Naive B cell (primary cell): ENCODE results near the gene MAP1LC3A. TPM values are rescaled to one million over a fixed set of nuclear protein-coding genes. Genes with fewer than 3 reads are reported as not detected.
A peak's percentile ranks its signal among the peaks of the same experiment; 100 is the strongest.

Experiments used
- ATAC-seq, 2 donors: fragments of 150-1000 bp; cut with Tn5 transposase; 2 replicates each; pipeline ENCODE4 v1.10.0; 2021; ENCODE audit warnings: low read depth in 2 of 2, mild to moderate bottlenecking in 2 of 2, moderate library complexity in 2 of 2
- DNase-seq: peaks from one replicate; pipeline ENCODE4 v3.0.0; 2022
- H3K27ac Mint-ChIP-seq, 6 donors: one replicate each; pipeline ENCODE4 v1.8.0; 2020 to 2022; ENCODE audit warnings: mild to moderate bottlenecking in 6 of 6, mixed read lengths in 6 of 6, moderate library complexity in 5 of 6, inconsistent platforms in 2 of 6
- H3K27me3 Mint-ChIP-seq, 3 donors: one replicate each; pipeline ENCODE4 v1.8.0; 2021 to 2022; ENCODE audit warnings: mixed read lengths in 3 of 3, mild to moderate bottlenecking in 1 of 3
- H3K36me3 Mint-ChIP-seq, 2 donors: one replicate each; pipeline ENCODE4 v1.8.0; 2020 to 2022; ENCODE audit warnings: mixed read lengths in 2 of 2, inconsistent platforms in 1 of 2, mild to moderate bottlenecking in 1 of 2
- H3K4me1 Mint-ChIP-seq, 3 donors: one replicate each; pipeline ENCODE4 v1.8.0; 2020 to 2022; ENCODE audit warnings: mixed read lengths in 3 of 3, inconsistent platforms in 1 of 3, mild to moderate bottlenecking in 1 of 3, moderate library complexity in 1 of 3
- H3K4me3 Mint-ChIP-seq, 8 donors: one replicate each; pipeline ENCODE4 v1.8.0; 2020 to 2022; ENCODE audit warnings: mild to moderate bottlenecking in 8 of 8, mixed read lengths in 8 of 8, moderate library complexity in 8 of 8, inconsistent platforms in 2 of 8
- H3K9me3 Mint-ChIP-seq, 7 donors: one replicate each; pipeline ENCODE4 v1.8.0; 2020 to 2022; ENCODE audit warnings: mixed read lengths in 7 of 7, mild to moderate bottlenecking in 5 of 7, inconsistent platforms in 2 of 7, moderate library complexity in 1 of 7
- polyA plus RNA-seq, 6 donors: library from polyadenylated mRNA; unstranded; fragments of 300-500 nt; fragmentation: Illumina TruSeq; gene quantifications; one replicate each; pipeline ENCODE4 v1.2.3, GENCODE V29; 2021; ENCODE audit warnings: low read depth in 6 of 6

MAP1LC3A gene
- polyA plus RNA-seq, 6 donors from 2014 or later: 0.49 to 3.5 (median 1.8) TPM

- DNase-seq: no peak
- Mint-ChIP-seq H3K4me1 (peaks cover 15 to 30% (median 22%) of the 10 kb centered on the region in 3 donors), H3K36me3 (peaks cover 15 to 19% of the 10 kb centered on the region in 2 donors), H3K27me3 (no peaks in the 10 kb centered on the region), H3K27ac (no peak overlapping the region), H3K4me3 (no peak overlapping the region), H3K9me3 (peaks cover 0 to 9% (median 2%) of the 10 kb centered on the region in 7 donors)
- ATAC-seq: no peak
Measured at GRCh38 chr20:34577061-34577460, 18.5 kb downstream of the MAP1LC3A start.

GRCh38 chr20:34578025-34578424 is 19.5 kb downstream of the MAP1LC3A start:
- peak overlapping the region in 2 of 6 donors; percentile 33 to 79 for H3K27ac Mint-ChIP-seq
- H3K4me1 Mint-ChIP-seq: peaks cover 15 to 32% (median 25%) of the 10 kb centered on the region in 3 donors
- H3K36me3 Mint-ChIP-seq: peaks cover 14 to 19% of the 10 kb centered on the region in 2 donors
- DNase-seq (no peak), ATAC-seq (no peak)
- no peaks in the 10 kb centered on the region for H3K27me3 Mint-ChIP-seq
- no peak overlapping the region for H3K4me3 Mint-ChIP-seq
- peaks cover 0 to 9% (median 2%) of the 10 kb centered on the region in 7 donors for H3K9me3 Mint-ChIP-seq

DNA sequence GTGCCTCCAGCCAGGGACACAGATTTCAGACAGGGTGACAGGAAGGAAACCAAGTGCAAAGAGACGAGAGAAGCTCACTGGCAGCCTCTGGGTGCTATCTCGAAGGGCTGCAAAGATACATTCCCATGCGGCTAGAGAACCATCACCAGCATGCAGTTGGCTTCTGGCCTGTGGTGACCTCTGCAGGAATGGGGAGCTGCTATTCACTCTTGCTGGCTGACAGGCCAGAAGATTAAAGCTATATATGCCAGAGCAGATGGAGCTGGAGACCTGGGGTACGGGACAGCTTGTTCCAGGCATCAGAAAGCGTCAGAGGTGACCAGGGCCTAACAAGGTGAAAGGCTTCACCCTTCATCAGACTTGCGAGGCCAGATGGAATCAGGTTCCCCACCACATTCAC is 20.0 kb downstream of the MAP1LC3A start:
- peaks cover 9 to 19% of the 10 kb centered on the region in 2 donors for H3K36me3 Mint-ChIP-seq

DNA sequence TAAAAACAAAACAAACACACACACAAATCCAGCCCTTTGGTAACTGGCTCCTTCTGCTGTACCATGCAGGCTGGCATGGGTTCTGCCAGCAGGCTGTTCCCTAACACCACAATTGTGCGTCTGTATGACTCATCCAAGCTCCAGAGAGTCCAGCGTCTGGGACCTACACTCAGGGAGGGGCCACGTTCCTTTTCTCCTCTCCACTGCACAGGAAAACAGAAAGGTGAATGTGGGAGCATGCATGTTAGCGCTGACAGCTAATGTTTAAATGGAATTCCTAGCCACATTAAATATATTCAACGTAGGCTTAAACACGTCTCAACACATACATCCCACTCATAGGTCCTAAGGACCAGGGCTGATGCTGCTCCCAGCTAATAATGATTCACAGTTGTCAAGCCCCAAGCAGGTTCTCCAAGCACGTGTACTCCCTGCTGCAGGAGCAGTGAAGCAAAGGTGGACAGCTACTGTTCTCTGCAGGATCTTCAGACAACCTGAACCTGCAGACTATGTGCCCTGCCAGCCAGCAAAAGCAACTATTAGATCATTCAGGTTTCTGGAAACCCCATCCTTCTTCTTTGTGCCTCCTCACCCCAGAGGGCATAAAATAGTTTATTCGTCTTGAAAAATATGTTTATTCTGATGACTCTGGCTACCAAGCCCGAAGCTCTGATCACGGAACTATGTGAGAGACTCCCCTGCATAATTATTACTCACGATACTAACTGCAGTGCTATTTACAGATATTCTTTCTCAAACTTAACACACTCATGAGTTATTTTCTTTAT is 20.9 kb downstream of the MAP1LC3A start:
- Mint-ChIP-seq H3K4me3 (peak overlapping the region in 3 of 8 donors; percentile 38 to 63 (median 56)), H3K36me3 (peaks cover 8 to 18% of the 10 kb centered on the region in 2 donors)

More for the DNA sequence above, 20.0 kb downstream of the MAP1LC3A start:
- H3K4me1 Mint-ChIP-seq: peaks cover 15 to 32% (median 22%) of the 10 kb centered on the region in 3 donors
- H3K4me3 Mint-ChIP-seq: peak overlapping the region in 1 of 8 donors; percentile 25
- DNase-seq: no peak
- peak overlapping the region in 1 of 6 donors; percentile 79 for H3K27ac Mint-ChIP-seq
- ATAC-seq: no peak
- peaks cover 0 to 9% (median 2%) of the 10 kb centered on the region in 7 donors for H3K9me3 Mint-ChIP-seq
- no peaks in the 10 kb centered on the region for H3K27me3 Mint-ChIP-seq

GRCh38 chr20:34579979-34580940 is 21.7 kb downstream of the MAP1LC3A start:
- peak; percentile 31 for DNase-seq
- Mint-ChIP-seq H3K36me3 (peaks cover 8 to 14% of the 10 kb centered on the region in 2 donors), H3K4me3 (peak overlapping the region in 6 of 8 donors; percentile 38 to 68 (median 55))

More for the DNA sequence above, 20.9 kb downstream of the MAP1LC3A start:
- ATAC-seq (no peak), DNase-seq (no peak)
- H3K27me3 Mint-ChIP-seq: no peaks in the 10 kb centered on the region
- peaks cover 15 to 32% (median 22%) of the 10 kb centered on the region in 3 donors for H3K4me1 Mint-ChIP-seq
- H3K9me3 Mint-ChIP-seq: peaks cover 0 to 9% (median 2%) of the 10 kb centered on the region in 7 donors
- H3K27ac Mint-ChIP-seq: peak overlapping the region in 4 of 6 donors; percentile 77 to 96 (median 86)

GRCh38 chr20:34581341-34582184 is 23.0 kb downstream of the MAP1LC3A start:
- H3K36me3 Mint-ChIP-seq: peaks cover 8 to 14% of the 10 kb centered on the region in 2 donors
- peak overlapping the region in 2 of 8 donors; percentile 11 to 35 for H3K4me3 Mint-ChIP-seq
- DNase-seq (no peak), ATAC-seq (no peak)
- peaks cover 0 to 9% (median 2%) of the 10 kb centered on the region in 7 donors for H3K9me3 Mint-ChIP-seq
- H3K4me1 Mint-ChIP-seq: peaks cover 15 to 32% (median 22%) of the 10 kb centered on the region in 3 donors
- H3K27me3 Mint-ChIP-seq: no peaks in the 10 kb centered on the region
- peak overlapping the region; percentile 6 to 96 (median 78) for H3K27ac Mint-ChIP-seq

More at GRCh38 chr20:34579979-34580940, 21.7 kb downstream of the MAP1LC3A start:
- Mint-ChIP-seq H3K9me3 (peaks cover 0 to 9% (median 2%) of the 10 kb centered on the region in 7 donors), H3K27ac (peak overlapping the region; percentile 21 to 96 (median 86)), H3K27me3 (no peaks in the 10 kb centered on the region), H3K4me1 (peaks cover 15 to 32% (median 22%) of the 10 kb centered on the region in 3 donors)
- peak; percentile 95 to 96 for ATAC-seq

DNA sequence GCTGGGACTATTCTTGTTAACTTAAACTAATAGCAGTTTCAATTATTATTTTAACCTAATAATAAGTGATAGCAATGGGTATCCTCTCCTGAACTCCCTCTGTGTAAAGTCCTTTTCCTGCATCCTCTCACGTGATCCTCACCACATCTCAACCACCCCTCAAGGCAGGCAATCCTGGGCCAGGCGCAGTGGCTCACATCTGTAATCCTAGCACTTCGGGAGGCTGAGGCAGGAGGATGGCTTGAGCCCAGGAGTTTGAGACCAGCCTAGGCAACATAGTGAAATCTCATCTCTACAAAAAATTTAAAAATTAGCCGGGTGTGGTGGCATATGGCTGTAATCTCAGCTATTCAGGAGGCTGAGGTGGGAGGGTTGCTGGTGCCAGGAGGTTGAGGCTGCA is 23.7 kb downstream of the MAP1LC3A start:
- H3K4me3 Mint-ChIP-seq: peak overlapping the region in 1 of 8 donors; percentile 15
- ATAC-seq: no peak

GRCh38 chr20:34582911-34583310 is 24.4 kb downstream of the MAP1LC3A start:
- no peak overlapping the region for H3K4me3 Mint-ChIP-seq
- peaks cover 0 to 9% (median 2%) of the 10 kb centered on the region in 7 donors for H3K9me3 Mint-ChIP-seq
- DNase-seq (no peak), ATAC-seq (no peak)
- H3K27me3 Mint-ChIP-seq: no peaks in the 10 kb centered on the region
- H3K4me1 Mint-ChIP-seq: peaks cover 15 to 32% (median 22%) of the 10 kb centered on the region in 3 donors
- H3K36me3 Mint-ChIP-seq: peaks cover 14 to 15% of the 10 kb centered on the region in 2 donors
- H3K27ac Mint-ChIP-seq: peak overlapping the region in 2 of 6 donors; percentile 24 to 96

More for the DNA sequence above, 23.7 kb downstream of the MAP1LC3A start:
- H3K4me1 Mint-ChIP-seq: peaks cover 15 to 32% (median 22%) of the 10 kb centered on the region in 3 donors
- no peak for DNase-seq
- H3K27ac Mint-ChIP-seq: peak overlapping the region; percentile 42 to 96 (median 86)
- H3K36me3 Mint-ChIP-seq: peaks cover 8 to 14% of the 10 kb centered on the region in 2 donors
- H3K9me3 Mint-ChIP-seq: peaks cover 0 to 9% (median 2%) of the 10 kb centered on the region in 7 donors
- no peaks in the 10 kb centered on the region for H3K27me3 Mint-ChIP-seq

DNA sequence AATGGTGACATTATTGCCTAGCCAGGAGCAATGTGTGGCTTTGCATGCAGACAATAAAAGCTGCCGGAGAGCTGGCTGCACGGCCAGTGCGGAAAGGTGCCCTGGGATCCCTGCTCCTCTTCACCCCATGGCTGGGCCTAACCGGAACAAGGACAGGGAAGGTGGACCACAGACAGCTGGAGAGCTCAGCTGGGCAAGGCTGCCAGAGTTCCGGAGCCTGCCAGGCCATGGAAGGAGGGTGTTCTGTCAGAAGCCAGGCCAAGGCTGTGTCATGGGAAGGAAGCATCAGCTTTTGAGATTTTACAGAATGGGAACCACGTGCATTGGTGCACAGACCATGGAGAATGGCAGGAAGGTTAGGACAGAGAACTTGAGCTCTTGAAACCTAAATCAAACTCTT is 25.0 kb downstream of the MAP1LC3A start:
- peaks cover 14 to 15% of the 10 kb centered on the region in 2 donors for H3K36me3 Mint-ChIP-seq
- H3K9me3 Mint-ChIP-seq: peaks cover 0 to 9% (median 2%) of the 10 kb centered on the region in 7 donors
- ATAC-seq (no peak), DNase-seq (no peak)
- no peak overlapping the region for H3K4me3 Mint-ChIP-seq
- H3K27ac Mint-ChIP-seq: peak overlapping the region in 1 of 6 donors; percentile 76
- peaks cover 15 to 32% (median 22%) of the 10 kb centered on the region in 3 donors for H3K4me1 Mint-ChIP-seq
- no peaks in the 10 kb centered on the region for H3K27me3 Mint-ChIP-seq

DNA sequence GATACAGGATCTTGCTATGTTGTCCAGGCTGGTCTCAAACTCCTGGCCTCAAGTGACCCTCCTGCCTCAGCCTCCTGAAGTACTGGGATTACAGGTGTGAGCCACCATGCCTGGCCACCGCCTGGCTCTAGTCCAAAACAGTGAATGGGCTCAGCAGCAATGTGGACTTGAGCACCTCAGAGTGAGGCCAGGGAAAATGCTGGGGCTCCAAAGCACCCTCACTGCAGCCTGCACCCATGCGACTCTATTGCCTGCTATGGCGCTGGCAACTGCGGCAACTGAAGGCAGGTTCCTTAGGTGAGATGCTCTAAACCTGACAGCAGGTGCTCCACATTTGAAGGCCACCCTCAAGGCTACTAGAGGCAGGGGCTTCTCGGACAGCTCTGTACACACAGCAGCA is 26.5 kb downstream of the MAP1LC3A start:
- H3K27ac Mint-ChIP-seq: peak overlapping the region in 1 of 6 donors; percentile 22

GRCh38 chr20:34586488-34587163 is 28.1 kb downstream of the MAP1LC3A start:
- H3K4me1 Mint-ChIP-seq: peaks cover 0 to 6% (median 4%) of the 10 kb centered on the region in 3 donors
- peaks cover 0 to under 1% (median 0%) of the 10 kb centered on the region in 7 donors for H3K9me3 Mint-ChIP-seq
- peak overlapping the region in 1 of 8 donors; percentile 6 for H3K4me3 Mint-ChIP-seq
- no peaks in the 10 kb centered on the region for H3K27me3 Mint-ChIP-seq
- H3K36me3 Mint-ChIP-seq: peaks cover 0 to 8% of the 10 kb centered on the region in 2 donors
- ATAC-seq (no peak), DNase-seq (no peak)
- no peak overlapping the region for H3K27ac Mint-ChIP-seq

More for the DNA sequence above, 26.5 kb downstream of the MAP1LC3A start:
- Mint-ChIP-seq H3K36me3 (peaks cover 6 to 15% of the 10 kb centered on the region in 2 donors), H3K4me3 (no peak overlapping the region), H3K4me1 (peaks cover 7 to 21% (median 15%) of the 10 kb centered on the region in 3 donors), H3K9me3 (peaks cover 0 to 9% (median 2%) of the 10 kb centered on the region in 7 donors), H3K27me3 (no peaks in the 10 kb centered on the region)
- DNase-seq (no peak), ATAC-seq (no peak)
